HCT116 (cell line): ENCODE measurements around the gene C9orf72. TPM values are rescaled to one million over a fixed set of nuclear protein-coding genes. Genes with fewer than 3 reads are reported as not detected.

ENCODE experiments used
- ATAC-seq: fragments of 200-7000 bp; cut with Tn5 transposase; 2 replicates; pipeline ENCODE4 v1.9.1; 2020; ENCODE audit warnings: mild to moderate bottlenecking, moderate library complexity
- BruUV-seq: library from RNA; stranded (reverse); fragments of 400-500 nt; replicated peaks from 2 replicates; lab custom pipeline; 2021; lab: Mats Ljungman, UMichigan
- CTCF ChIA-PET: fragments of 300-600 bp; sonication (Branson Sonifier 250); formaldehyde crosslinking; loops from one replicate; lab custom pipeline; 2021; ENCODE audit warnings: antibody characterized with exemption; lab: Charles Lee
- POLR2A ChIA-PET: fragments of 300-600, 350-600 bp; sonication (Branson Sonifier 250); formaldehyde crosslinking; loops from one replicate; lab custom pipeline; 2021; ENCODE audit warnings: antibody characterized with exemption; lab: Charles Lee
- RAD21 ChIA-PET, 2 experiments: fragments of 300-600 bp; sonication (Branson Sonifier 250); formaldehyde crosslinking; loops; one replicate each; lab custom pipeline; 2023; ENCODE audit warnings: low total read pairs in 2 of 2; ENCODE audit not compliant: uncharacterized antibody in 2 of 2, unreplicated experiment in 2 of 2, low non-redundant PET in 1 of 2; lab: Charles Lee
- DNase-seq: peaks from one replicate; pipeline ENCODE4 v3.0.0-alpha.2; 2010; ENCODE audit warnings: low read depth, low spot score
- H2AFZ ChIP-seq: fragments of 200-600 bp; shearing (Covaris generic), sonication (generic); 2 replicates; pipeline ENCODE4 v1.6.1; 2017; ENCODE audit warnings: low read depth, mixed run types, mixed read lengths, antibody characterized with exemption, low read length; ENCODE audit not compliant: poor library complexity, severe bottlenecking
- H3K27ac ChIP-seq: 2 replicates; pipeline ENCODE4 v1.5.1; 2012; ENCODE audit warnings: low read depth, low read length
- H3K27me3 ChIP-seq: fragments of 200-600 bp; sonication (generic); 2 replicates; pipeline ENCODE4 v1.6.1; 2016; ENCODE audit warnings: mixed run types, low read length, mixed read lengths; ENCODE audit not compliant: insufficient read depth
- H3K36me3 ChIP-seq, 2 experiments: fragments of 200-500 bp in 1 of 2; fragments of 200-600 bp in 1 of 2; sonication (Bioruptor generic) in 1 of 2; sonication (generic) in 1 of 2; 2 replicates each; pipeline versions ENCODE4 v1.5.1 to v1.6.1; 2014 to 2016; ENCODE audit warnings: low read length in 2 of 2, inconsistent platforms in 1 of 2, mixed read lengths in 1 of 2, mixed run types in 1 of 2; ENCODE audit not compliant: insufficient read depth in 2 of 2, control insufficient read depth in 1 of 2
- H3K4me1 ChIP-seq, 2 experiments: fragments of 200-600 bp in 1 of 2; sonication (generic) in 1 of 2; 2 replicates each; pipeline versions ENCODE4 v1.5.1 to v1.6.1; 2012 to 2017; ENCODE audit warnings: low read length in 2 of 2, inconsistent platforms in 1 of 2, mild to moderate bottlenecking in 1 of 2, mixed read lengths in 1 of 2, mixed run types in 1 of 2, moderate library complexity in 1 of 2; ENCODE audit not compliant: insufficient read depth in 2 of 2, control insufficient read depth in 1 of 2
- H3K4me2 ChIP-seq: fragments of 200-600 bp; sonication (generic); 2 replicates; pipeline ENCODE4 v1.6.1; 2017; ENCODE audit warnings: mixed run types, low read length, mixed read lengths
- H3K4me3 ChIP-seq, 2 experiments: fragments of 200-600 bp in 1 of 2; sonication (generic) in 1 of 2; replicated peaks in 1 of 2; 2 replicates each; pipeline ENCODE4 v1.5.1; 2011 to 2016; ENCODE audit warnings: low read length in 2 of 2, control low read depth in 1 of 2, low read depth in 1 of 2, mild to moderate bottlenecking in 1 of 2, mixed read lengths in 1 of 2, mixed run types in 1 of 2
- H3K79me2 ChIP-seq: fragments of 200-600 bp; sonication (generic); 2 replicates; pipeline ENCODE4 v1.6.1; 2017; ENCODE audit warnings: mild to moderate bottlenecking, mixed run types, low read length, moderate library complexity, mixed read lengths; ENCODE audit not compliant: insufficient read depth
- H3K9ac ChIP-seq: fragments of 200-600 bp; sonication (generic); 2 replicates; pipeline ENCODE4 v1.6.1; 2016; ENCODE audit warnings: low read length, mixed read lengths
- H3K9me2 ChIP-seq: fragments of 200-600 bp; sonication (generic), shearing (Covaris generic); 2 replicates; pipeline ENCODE4 v1.6.1; 2017; ENCODE audit warnings: mixed run types, mild to moderate bottlenecking, moderate library complexity; ENCODE audit not compliant: insufficient read depth
- H3K9me3 ChIP-seq, 2 experiments: fragments of 200-500 bp in 1 of 2; fragments of 200-600 bp in 1 of 2; sonication (Bioruptor generic) in 1 of 2; sonication (generic) in 1 of 2; 2 replicates each; pipeline ENCODE4 v1.6.1; 2014 to 2017; ENCODE audit warnings: low read length in 2 of 2, mixed read lengths in 2 of 2, inconsistent platforms in 1 of 2, low read depth in 1 of 2, mild to moderate bottlenecking in 1 of 2, mixed run types in 1 of 2, moderate library complexity in 1 of 2; ENCODE audit not compliant: control insufficient read depth in 1 of 2, insufficient read depth in 1 of 2
- H4K20me1 ChIP-seq: fragments of 200-600 bp; sonication (generic), shearing (Covaris generic); 2 replicates; pipeline ENCODE4 v1.6.1; 2017; ENCODE audit warnings: mixed run types, mild to moderate bottlenecking, moderate library complexity; ENCODE audit not compliant: insufficient read depth
- ATF3 ChIP-seq: IDR thresholded peaks from 2 replicates; pipeline ENCODE4 v1.6.1; 2012
- CEBPB ChIP-seq: IDR thresholded peaks from 2 replicates; pipeline ENCODE4 v1.6.1; 2012; ENCODE audit warnings: low read depth
- EGR1 ChIP-seq: IDR thresholded peaks from 2 replicates; pipeline ENCODE4 v1.6.1; 2012; ENCODE audit warnings: low read depth
- ELF1 ChIP-seq: IDR thresholded peaks from 2 replicates; pipeline ENCODE4 v1.6.1; 2012; ENCODE audit warnings: low read depth, borderline replicate concordance
- EZH2 ChIP-seq: fragments of 200-600 bp; sonication (generic); IDR thresholded peaks from 2 replicates; pipeline ENCODE4 v1.6.1; 2017; ENCODE audit warnings: antibody characterized with exemption, mixed run types
- EZH2phosphoT487 ChIP-seq: fragments of 200-600 bp; IDR thresholded peaks from 2 replicates; pipeline ENCODE4 v1.6.1; 2018; ENCODE audit warnings: antibody characterized with exemption, borderline replicate concordance
- FOSL1 ChIP-seq: IDR thresholded peaks from 2 replicates; pipeline ENCODE4 v1.6.1; 2012; ENCODE audit warnings: low read depth
- JUND ChIP-seq: IDR thresholded peaks from 2 replicates; pipeline ENCODE4 v1.6.1; 2012
- POLR2A ChIP-seq: IDR thresholded peaks from 2 replicates; pipeline ENCODE4 v1.7.0; 2011; ENCODE audit warnings: borderline replicate concordance; ENCODE audit not compliant: insufficient read depth, insufficient read length; ENCODE audit errors: extremely low read depth
- RAD21 ChIP-seq: IDR thresholded peaks from 2 replicates; pipeline ENCODE4 v1.6.1; 2012; ENCODE audit warnings: low read depth, mild to moderate bottlenecking
- REST ChIP-seq: IDR thresholded peaks from 2 replicates; pipeline ENCODE4 v1.6.1; 2012; ENCODE audit warnings: low read depth
- SIN3A ChIP-seq: IDR thresholded peaks from 2 replicates; pipeline ENCODE4 v1.6.1; 2012; ENCODE audit warnings: low read depth
- SRF ChIP-seq: IDR thresholded peaks from 2 replicates; pipeline ENCODE4 v1.6.1; 2012; ENCODE audit warnings: low read depth
- TCF7L2 ChIP-seq: IDR thresholded peaks from 2 replicates; pipeline ENCODE4 v1.7.0; 2011; ENCODE audit warnings: borderline replicate concordance, inconsistent platforms; ENCODE audit not compliant: insufficient read depth, insufficient read length; ENCODE audit errors: extremely low read depth
- ZBTB33 ChIP-seq: IDR thresholded peaks from 2 replicates; pipeline ENCODE4 v1.6.1; 2011; ENCODE audit warnings: mild to moderate bottlenecking, low read length, moderate library complexity; ENCODE audit not compliant: insufficient replicate concordance; ENCODE audit errors: extremely low read depth
- ZNF274 ChIP-seq: fragments of 200-500 bp; sonication (Bioruptor generic); IDR thresholded peaks from 2 replicates; pipeline ENCODE4 v1.6.1; 2014; ENCODE audit warnings: mild to moderate bottlenecking, low read depth, low read length, inconsistent platforms
- intact Hi-C: fragments of 100-400 bp; cut with micrococcal nuclease; formaldehyde crosslinking; loops from 2 replicates; pipeline ENCODE4 v1.10.0; 2022
- total RNA-seq: library from RNA; stranded (reverse); gene quantifications from one replicate; pipeline ENCODE4 v1.2.1, GENCODE V29; 2021; ENCODE audit not compliant: unreplicated experiment

The C9orf72 gene
- total RNA-seq, 1 experiment from 2014 or later = 12.0 TPM

DNA sequence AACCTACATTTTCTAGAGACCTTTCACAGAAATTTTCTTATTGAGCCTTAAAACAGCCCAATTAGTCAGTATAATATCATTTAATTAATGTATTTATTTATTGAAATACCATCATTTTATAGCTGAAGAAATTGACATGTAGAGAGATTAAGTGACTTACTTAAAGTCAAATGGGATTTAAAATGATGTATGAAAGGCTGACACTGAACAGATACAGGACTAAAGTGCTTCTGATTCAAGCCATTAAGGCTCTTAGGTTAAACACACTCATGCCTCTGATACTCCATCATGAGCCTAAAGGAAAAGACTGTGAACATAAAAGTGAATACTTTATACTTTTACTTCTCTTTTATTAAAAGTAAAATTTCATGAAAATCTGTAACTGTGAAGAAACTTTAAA lies 12.8 kb downstream of the C9orf72 start:
- H3K4me3 ChIP-seq = no peak overlapping the region
- RAD21 ChIA-PET = no interaction called here
- H3K27ac ChIP-seq = no peak overlapping the region
- CTCF ChIA-PET = no interaction called here
- no TSS peak for BruUV-seq
- no peaks in the 10 kb centered on the region for H3K27me3 ChIP-seq
- H3K36me3 ChIP-seq = peaks cover 0 to 4% of the 10 kb centered on the region in 2 experiments; a peak in 1 of 4 replicates
- no peaks in the 10 kb centered on the region for H3K4me1 ChIP-seq
- H4K20me1 ChIP-seq = no peaks in the 10 kb centered on the region
- DNase-seq (no peak), ATAC-seq (no peak)
- H3K9me2 ChIP-seq = no peaks in the 10 kb centered on the region
- H3K4me2 ChIP-seq = no peak overlapping the region
- no peak overlapping the region for H2AFZ ChIP-seq
- intact Hi-C loops = no loop called here
- TF ChIP-seq FOSL1 (no peak), POLR2A (no peak), JUND (no peak), EZH2 (no peak), ZNF274 (no peak), EZH2phosphoT487 (no peak)
- H3K79me2 ChIP-seq = no peaks in the 10 kb centered on the region
- no peak overlapping the region for H3K9ac ChIP-seq
- POLR2A ChIA-PET = no interaction called here
- H3K9me3 ChIP-seq = no peaks in the 10 kb centered on the region

DNA sequence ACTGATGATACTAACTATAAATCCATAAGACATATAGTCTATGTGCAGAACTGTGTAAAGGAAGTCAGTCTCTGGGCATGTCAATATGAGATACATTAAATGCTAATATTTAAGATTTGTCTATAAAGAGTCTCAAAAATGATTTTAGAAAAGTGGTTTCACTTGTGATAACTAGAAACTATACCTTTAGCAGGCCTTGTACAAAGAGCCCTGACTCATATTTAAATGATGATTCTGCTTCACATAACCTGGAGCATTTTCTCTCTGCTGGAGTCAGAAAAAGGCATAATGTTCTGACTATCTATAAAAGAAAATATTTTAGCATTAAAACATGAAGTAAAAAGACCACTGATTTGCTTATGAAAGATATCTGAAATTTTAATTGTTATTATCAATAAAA lies 15.0 kb downstream of the C9orf72 start:
- DNase-seq (no peak), ATAC-seq (no peak)
- Histone ChIP-seq H3K36me3 (peaks cover 0 to 4% of the 10 kb centered on the region in 2 experiments; a peak in 1 of 4 replicates), H3K4me1 (no peaks in the 10 kb centered on the region), H3K9ac (no peak overlapping the region), H3K4me3 (no peak overlapping the region), H3K9me3 (no peaks in the 10 kb centered on the region), H2AFZ (no peak overlapping the region), H3K27me3 (no peaks in the 10 kb centered on the region), H4K20me1 (no peaks in the 10 kb centered on the region; the same call in 1 of the 2 replicates), H3K4me2 (no peak overlapping the region), H3K9me2 (no peaks in the 10 kb centered on the region), H3K79me2 (no peaks in the 10 kb centered on the region), H3K27ac (no peak overlapping the region)
- POLR2A ChIA-PET = interaction anchor here (1.5 kb wide), 1 partner anchor 15 kb away, joined by 3 read pairs; the partner anchor contains the start of gene C9orf72
- RAD21 ChIA-PET = no interaction called here
- CTCF ChIA-PET = interaction anchor here (0.6 kb wide), 1 partner anchor 283 kb away, joined by 3 read pairs; no protein-coding TSS in a partner anchor
- no TSS peak for BruUV-seq
- intact Hi-C loops = no loop called here
- TF ChIP-seq SIN3A (no peak), EGR1 (no peak), REST (no peak), ELF1 (no peak), CEBPB (no peak), ZBTB33 (no peak), RAD21 (no peak), TCF7L2 (no peak), EZH2phosphoT487 (no peak), JUND (no peak), FOSL1 (no peak), SRF (no peak), POLR2A (no peak), EZH2 (no peak), ATF3 (no peak)
